ENCODE measurements around the gene IGHMBP2.

DNA sequence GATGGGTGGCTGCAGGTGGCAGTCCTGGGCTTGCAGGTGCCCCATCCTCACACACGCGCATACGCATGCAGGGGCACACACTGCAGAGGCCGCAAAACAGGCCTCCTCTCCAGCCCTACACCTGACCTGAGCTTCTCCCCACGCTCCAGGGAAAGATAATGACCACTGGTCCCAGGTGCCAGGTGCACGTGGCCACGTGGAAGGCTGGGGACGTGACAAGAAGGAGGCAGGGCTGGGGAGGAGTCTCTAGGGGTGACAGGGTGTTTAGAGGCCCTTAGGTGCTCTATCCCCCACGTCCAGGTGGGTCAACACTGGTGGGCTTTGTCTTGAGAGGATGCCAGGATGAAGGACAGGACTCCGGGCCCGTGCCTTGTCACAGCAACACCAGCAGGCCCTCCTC is 38.5 kb upstream of the IGHMBP2 start:
- TF ChIP-seq POLR2A (IDR thresholded peaks at IDR 0.05; ENCODE audit: low read depth, low read length) (no peak), TAF1 (IDR thresholded peaks at IDR 0.05; ENCODE audit: low read depth, low read length) (no peak), POLR2AphosphoS5 (IDR thresholded peaks at IDR 0.05; ENCODE audit: low read depth, low read length) (no peak), SPI1 (IDR thresholded peaks at IDR 0.05; ENCODE audit: low read depth, low read length) (no peak), POU2F2 (IDR thresholded peaks at IDR 0.05; ENCODE audit: low read depth, low read length) (no peak)

Data from GM12891 (cell line).